K562 (cell line): ENCODE measurements around the gene PARP1.

Experiments
- CHD2 ChIP-seq: IDR thresholded peaks from 2 replicates; pipeline ENCODE4 v1.6.1; 2011; ENCODE audit warnings: low read depth, low read length
- NFE2L1 ChIP-seq: fragments of 450-650 bp; IDR thresholded peaks from 2 replicates; pipeline ENCODE4 v1.6.1; 2016; ENCODE audit warnings: missing genetic modification characterization, low read depth, mild to moderate bottlenecking, missing compliant biosample characterization, moderate library complexity, borderline replicate concordance
- POLR2A ChIP-seq: fragments of 450-650 bp; conservative IDR thresholded peaks from 2 replicates; pipeline ENCODE4 v1.6.1; 2016
- RB1 ChIP-seq: fragments of 450-650 bp; IDR thresholded peaks from 2 replicates; pipeline ENCODE4 v1.6.1; 2017; ENCODE audit warnings: low read depth, mild to moderate bottlenecking
- TF ChIP-seq, protein P1 (sequence below), 3 experiments: IDR thresholded peaks in 2 of 3; conservative IDR thresholded peaks in 1 of 3; 2 replicates each; pipeline ENCODE4 v1.5.1; 2011 to 2012; ENCODE audit warnings: low read length in 3 of 3, mild to moderate bottlenecking in 3 of 3, control low read depth in 2 of 3, improper control_type of control experiment in 1 of 3, inconsistent platforms in 1 of 3, low read depth in 1 of 3, mixed read lengths in 1 of 3, moderate library complexity in 1 of 3; ENCODE audit not compliant: insufficient read depth in 2 of 3
- TF ChIP-seq, protein P2 (sequence below), 2 experiments: fragments of 450-650 bp; IDR thresholded peaks; 2 replicates each; pipeline ENCODE4 v1.6.1; 2016; ENCODE audit warnings: mild to moderate bottlenecking in 2 of 2, borderline replicate concordance in 1 of 2, low read depth in 1 of 2, moderate library complexity in 1 of 2
- TF ChIP-seq, protein P3 (sequence below): sonication (generic); formaldehyde crosslinking; IDR thresholded peaks from 2 replicates; pipeline ENCODE4 v1.5.0; 2020; ENCODE audit warnings: missing genetic modification reagents
- TF ChIP-seq, protein P4 (sequence below): sonication (generic); formaldehyde crosslinking; IDR thresholded peaks from 2 replicates; pipeline ENCODE4 v1.8.1; 2022; ENCODE audit warnings: missing genetic modification reagents

GRCh38 chr1:226335661-226336060 lies 72.2 kb downstream of the PARP1 start:
- TF ChIP-seq, protein P1, sequence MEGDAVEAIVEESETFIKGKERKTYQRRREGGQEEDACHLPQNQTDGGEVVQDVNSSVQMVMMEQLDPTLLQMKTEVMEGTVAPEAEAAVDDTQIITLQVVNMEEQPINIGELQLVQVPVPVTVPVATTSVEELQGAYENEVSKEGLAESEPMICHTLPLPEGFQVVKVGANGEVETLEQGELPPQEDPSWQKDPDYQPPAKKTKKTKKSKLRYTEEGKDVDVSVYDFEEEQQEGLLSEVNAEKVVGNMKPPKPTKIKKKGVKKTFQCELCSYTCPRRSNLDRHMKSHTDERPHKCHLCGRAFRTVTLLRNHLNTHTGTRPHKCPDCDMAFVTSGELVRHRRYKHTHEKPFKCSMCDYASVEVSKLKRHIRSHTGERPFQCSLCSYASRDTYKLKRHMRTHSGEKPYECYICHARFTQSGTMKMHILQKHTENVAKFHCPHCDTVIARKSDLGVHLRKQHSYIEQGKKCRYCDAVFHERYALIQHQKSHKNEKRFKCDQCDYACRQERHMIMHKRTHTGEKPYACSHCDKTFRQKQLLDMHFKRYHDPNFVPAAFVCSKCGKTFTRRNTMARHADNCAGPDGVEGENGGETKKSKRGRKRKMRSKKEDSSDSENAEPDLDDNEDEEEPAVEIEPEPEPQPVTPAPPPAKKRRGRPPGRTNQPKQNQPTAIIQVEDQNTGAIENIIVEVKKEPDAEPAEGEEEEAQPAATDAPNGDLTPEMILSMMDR (IDR thresholded peaks at IDR 0.05 in 2 of 3, conservative IDR thresholded peaks at IDR 0.05 in 1 of 3; ENCODE audit: insufficient read depth in 2 of 3, low read depth in 1 of 3, low read length in 3 of 3), result no peak
- TF ChIP-seq, protein P2, sequence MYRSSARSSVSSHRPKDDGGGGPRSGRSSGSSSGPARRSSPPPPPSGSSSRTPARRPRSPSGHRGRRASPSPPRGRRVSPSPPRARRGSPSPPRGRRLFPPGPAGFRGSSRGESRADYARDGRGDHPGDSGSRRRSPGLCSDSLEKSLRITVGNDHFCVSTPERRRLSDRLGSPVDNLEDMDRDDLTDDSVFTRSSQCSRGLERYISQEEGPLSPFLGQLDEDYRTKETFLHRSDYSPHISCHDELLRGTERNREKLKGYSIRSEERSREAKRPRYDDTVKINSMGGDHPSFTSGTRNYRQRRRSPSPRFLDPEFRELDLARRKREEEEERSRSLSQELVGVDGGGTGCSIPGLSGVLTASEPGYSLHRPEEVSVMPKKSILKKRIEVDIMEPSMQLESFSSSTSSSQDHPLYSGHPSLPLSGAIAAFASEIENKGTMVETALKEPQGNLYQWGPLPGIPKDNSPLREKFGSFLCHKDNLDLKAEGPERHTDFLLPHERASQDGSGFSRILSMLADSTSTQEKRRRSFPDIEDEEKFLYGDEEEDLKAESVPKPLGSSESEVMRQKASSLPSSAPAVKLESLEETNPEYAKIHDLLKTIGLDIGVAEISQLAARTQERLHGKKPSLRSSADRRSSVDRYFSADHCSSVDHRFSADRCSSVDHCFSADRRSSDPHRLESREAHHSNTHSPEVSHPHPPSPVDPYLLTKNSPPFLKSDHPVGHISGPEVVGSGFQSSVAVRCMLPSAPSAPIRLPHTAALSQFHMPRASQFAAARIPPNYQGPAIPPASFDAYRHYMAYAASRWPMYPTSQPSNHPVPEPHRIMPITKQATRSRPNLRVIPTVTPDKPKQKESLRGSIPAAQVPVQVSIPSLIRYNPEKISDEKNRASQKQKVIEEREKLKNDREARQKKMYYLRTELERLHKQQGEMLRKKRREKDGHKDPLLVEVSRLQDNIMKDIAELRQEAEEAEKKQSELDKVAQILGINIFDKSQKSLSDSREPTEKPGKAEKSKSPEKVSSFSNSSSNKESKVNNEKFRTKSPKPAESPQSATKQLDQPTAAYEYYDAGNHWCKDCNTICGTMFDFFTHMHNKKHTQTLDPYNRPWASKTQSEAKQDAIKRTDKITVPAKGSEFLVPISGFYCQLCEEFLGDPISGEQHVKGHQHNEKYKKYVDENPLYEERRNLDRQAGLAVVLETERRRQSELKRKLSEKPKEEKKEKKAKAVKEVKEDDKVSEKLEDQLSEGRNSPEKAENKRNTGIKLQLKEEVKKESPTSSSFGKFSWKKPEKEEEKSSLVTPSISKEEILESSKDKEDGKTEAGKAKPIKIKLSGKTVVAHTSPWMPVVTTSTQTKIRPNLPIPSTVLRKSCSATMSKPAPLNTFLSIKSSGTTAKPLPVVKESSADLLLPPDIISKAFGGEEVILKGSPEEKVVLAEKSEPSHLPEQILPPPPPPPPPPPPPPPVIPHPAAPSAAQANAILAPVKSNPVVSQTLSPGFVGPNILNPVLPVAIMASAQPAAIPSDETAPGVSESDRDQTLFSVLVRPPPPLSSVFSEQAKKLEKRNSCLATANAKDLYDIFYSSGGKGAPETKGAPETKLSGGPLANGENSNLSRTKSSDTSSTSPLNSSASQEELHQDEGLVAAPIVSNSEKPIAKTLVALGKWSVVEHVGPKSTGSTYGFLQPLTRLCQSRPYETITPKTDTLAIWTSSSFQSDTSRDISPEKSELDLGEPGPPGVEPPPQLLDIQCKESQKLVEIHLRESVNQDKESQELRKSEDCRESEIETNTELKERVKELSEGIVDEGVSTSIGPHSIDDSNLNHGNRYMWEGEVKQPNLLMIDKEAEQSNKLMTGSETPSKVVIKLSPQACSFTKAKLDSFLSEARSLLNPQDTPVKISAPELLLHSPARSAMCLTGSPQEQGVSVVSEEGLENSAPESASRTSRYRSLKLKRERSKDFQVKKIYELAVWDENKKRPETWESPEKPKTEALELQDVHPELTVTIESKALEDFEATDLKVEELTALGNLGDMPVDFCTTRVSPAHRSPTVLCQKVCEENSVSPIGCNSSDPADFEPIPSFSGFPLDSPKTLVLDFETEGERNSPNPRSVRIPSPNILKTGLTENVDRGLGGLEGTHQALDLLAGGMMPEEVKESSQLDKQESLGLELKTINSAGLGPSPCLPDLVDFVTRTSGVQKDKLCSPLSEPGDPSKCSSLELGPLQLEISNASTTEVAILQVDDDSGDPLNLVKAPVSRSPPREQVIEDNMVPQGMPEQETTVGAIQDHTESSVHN (IDR thresholded peaks at IDR 0.05; ENCODE audit: borderline replicate concordance in 1 of 2, low read depth in 1 of 2), result no peak
- TF ChIP-seq RB1 (no peak), NFE2L1 (tag) (no peak), CHD2 (no peak), POLR2A (no peak)
- TF ChIP-seq, protein P3, sequence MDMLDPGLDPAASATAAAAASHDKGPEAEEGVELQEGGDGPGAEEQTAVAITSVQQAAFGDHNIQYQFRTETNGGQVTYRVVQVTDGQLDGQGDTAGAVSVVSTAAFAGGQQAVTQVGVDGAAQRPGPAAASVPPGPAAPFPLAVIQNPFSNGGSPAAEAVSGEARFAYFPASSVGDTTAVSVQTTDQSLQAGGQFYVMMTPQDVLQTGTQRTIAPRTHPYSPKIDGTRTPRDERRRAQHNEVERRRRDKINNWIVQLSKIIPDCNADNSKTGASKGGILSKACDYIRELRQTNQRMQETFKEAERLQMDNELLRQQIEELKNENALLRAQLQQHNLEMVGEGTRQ (CRISPR knock-in tag), result no peak
- TF ChIP-seq, protein P4, sequence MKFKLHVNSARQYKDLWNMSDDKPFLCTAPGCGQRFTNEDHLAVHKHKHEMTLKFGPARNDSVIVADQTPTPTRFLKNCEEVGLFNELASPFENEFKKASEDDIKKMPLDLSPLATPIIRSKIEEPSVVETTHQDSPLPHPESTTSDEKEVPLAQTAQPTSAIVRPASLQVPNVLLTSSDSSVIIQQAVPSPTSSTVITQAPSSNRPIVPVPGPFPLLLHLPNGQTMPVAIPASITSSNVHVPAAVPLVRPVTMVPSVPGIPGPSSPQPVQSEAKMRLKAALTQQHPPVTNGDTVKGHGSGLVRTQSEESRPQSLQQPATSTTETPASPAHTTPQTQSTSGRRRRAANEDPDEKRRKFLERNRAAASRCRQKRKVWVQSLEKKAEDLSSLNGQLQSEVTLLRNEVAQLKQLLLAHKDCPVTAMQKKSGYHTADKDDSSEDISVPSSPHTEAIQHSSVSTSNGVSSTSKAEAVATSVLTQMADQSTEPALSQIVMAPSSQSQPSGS (CRISPR knock-in tag), result no peak
